ENCODE data around the gene LCN10. TPM values are rescaled to one million over a fixed set of nuclear protein-coding genes. Genes with fewer than 3 reads are reported as not detected.

LCN10 gene
- total RNA-seq, 1 donor from 2014 or later = not detected

- DNase-seq (ENCODE audit: low spot score) = no peak
- peaks cover under 1% of the 10 kb centered on the region for H3K4me1 Mint-ChIP-seq (ENCODE audit: low read depth)
- no peak for TF ChIP-seq CTCF (IDR thresholded peaks at IDR 0.05)
- H3K27me3 Mint-ChIP-seq (ENCODE audit: low read depth) = peaks cover 37% of the 10 kb centered on the region
- H3K4me3 Mint-ChIP-seq (ENCODE audit: unreplicated experiment) = no peak overlapping the region
- H3K9me3 Mint-ChIP-seq (ENCODE audit: low read depth) = no peaks in the 10 kb centered on the region
- peaks cover 9% of the 10 kb centered on the region for H3K36me3 Mint-ChIP-seq (ENCODE audit: low read depth)
- no peak overlapping the region for H3K27ac Mint-ChIP-seq (ENCODE audit: unreplicated experiment)
These were observed 39.7 kb upstream of the LCN10 start for GRCh38 chr9:136782452-136782851.

DNA sequence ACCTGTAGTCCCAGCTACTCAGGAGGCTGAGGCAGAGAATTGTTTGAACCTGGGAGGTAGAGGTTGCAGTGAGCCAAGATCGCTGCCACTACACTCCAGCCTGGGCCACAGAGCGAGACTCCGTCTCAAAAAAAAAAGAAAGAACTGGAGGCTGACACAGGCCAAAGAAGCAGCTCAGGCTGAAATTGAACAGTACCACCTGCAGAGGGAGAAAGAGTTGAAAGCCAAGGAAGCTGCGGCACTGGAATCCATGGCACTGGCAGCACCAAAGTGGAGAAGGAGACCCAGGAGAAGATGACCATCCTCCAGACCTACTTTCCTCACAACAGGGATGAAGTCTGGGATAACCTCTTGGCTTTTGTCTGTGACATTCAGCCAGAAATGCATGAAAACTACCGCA lies 37.1 kb upstream of the LCN10 start:
- H3K27ac Mint-ChIP-seq (ENCODE audit: unreplicated experiment) = no peak overlapping the region

DNA sequence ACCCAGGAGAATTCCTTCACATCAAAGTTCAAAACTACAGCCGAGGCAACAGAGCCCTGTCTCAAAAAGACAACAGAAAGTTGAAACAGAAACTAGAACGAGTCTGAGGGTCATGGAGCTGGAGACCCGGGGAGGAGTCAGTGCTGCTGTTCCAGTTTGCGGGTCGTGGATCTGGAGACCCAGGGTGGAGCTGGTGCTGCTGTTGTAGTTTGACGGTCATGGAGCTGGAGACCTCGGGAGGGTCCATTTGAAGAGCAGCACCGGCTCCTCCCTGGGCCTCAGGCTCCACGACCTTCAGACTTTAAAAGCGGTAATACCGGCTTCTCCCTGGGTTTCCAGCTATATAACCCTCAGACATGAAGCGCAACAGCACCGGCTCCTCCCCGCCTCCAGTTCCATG lies 34.6 kb upstream of the LCN10 start:
- peaks cover 11% of the 10 kb centered on the region for H3K36me3 Mint-ChIP-seq (ENCODE audit: low read depth)
- H3K27ac Mint-ChIP-seq (ENCODE audit: unreplicated experiment) = no peak overlapping the region
- no peak overlapping the region for H3K4me3 Mint-ChIP-seq (ENCODE audit: unreplicated experiment)
- H3K27me3 Mint-ChIP-seq (ENCODE audit: low read depth) = peaks cover 43% of the 10 kb centered on the region
- no peak for TF ChIP-seq CTCF (IDR thresholded peaks at IDR 0.05)
- H3K9me3 Mint-ChIP-seq (ENCODE audit: low read depth) = peaks cover 11% of the 10 kb centered on the region
- no peak for DNase-seq (ENCODE audit: low spot score)
- H3K4me1 Mint-ChIP-seq (ENCODE audit: low read depth) = no peaks in the 10 kb centered on the region

More for the DNA sequence above, 37.1 kb upstream of the LCN10 start:
- Mint-ChIP-seq H3K27me3 (ENCODE audit: low read depth) (peaks cover 43% of the 10 kb centered on the region), H3K4me3 (ENCODE audit: unreplicated experiment) (no peak overlapping the region), H3K36me3 (ENCODE audit: low read depth) (peaks cover 9% of the 10 kb centered on the region), H3K9me3 (ENCODE audit: low read depth) (no peaks in the 10 kb centered on the region), H3K4me1 (ENCODE audit: low read depth) (no peaks in the 10 kb centered on the region)
- no peak for DNase-seq (ENCODE audit: low spot score)
- peak; percentile 31 for TF ChIP-seq CTCF (IDR thresholded peaks at IDR 0.05)

- no peak for TF ChIP-seq CTCF (IDR thresholded peaks at IDR 0.05)
- no peaks in the 10 kb centered on the region for H3K4me1 Mint-ChIP-seq (ENCODE audit: low read depth)
- no peak for DNase-seq (ENCODE audit: low spot score)
- no peak overlapping the region for H3K27ac Mint-ChIP-seq (ENCODE audit: unreplicated experiment)
- H3K4me3 Mint-ChIP-seq (ENCODE audit: unreplicated experiment) = no peak overlapping the region
- peaks cover 42% of the 10 kb centered on the region for H3K27me3 Mint-ChIP-seq (ENCODE audit: low read depth)
- H3K9me3 Mint-ChIP-seq (ENCODE audit: low read depth) = peaks cover 11% of the 10 kb centered on the region
- H3K36me3 Mint-ChIP-seq (ENCODE audit: low read depth) = peaks cover 11% of the 10 kb centered on the region
These were observed 34.2 kb upstream of the LCN10 start for GRCh38 chr9:136776947-136777346.

DNA sequence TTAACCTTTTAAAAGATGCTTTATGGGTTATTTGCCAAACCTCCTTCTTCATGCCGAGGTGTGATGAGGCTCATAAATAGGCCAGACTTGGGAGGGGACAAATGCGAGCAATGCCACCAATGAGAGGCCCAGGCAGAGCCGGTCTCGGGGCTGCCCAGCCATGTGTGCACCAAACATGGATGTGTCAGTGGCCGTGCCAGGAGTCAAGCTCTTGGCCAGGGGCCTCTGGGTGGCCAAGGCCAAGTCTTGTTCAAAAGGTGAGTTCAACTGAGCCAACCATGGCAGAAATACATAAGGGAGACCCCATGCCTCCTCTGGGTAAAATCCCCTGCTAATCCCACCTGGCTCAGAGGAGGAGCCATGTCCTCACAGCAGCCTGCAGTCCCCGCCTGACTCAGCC lies 32.5 kb upstream of the LCN10 start:
- peak; percentile 58 for DNase-seq (ENCODE audit: low spot score)
- Mint-ChIP-seq H3K36me3 (ENCODE audit: low read depth) (peaks cover 11% of the 10 kb centered on the region), H3K27me3 (ENCODE audit: low read depth) (peaks cover 33% of the 10 kb centered on the region), H3K4me1 (ENCODE audit: low read depth) (peaks cover 2% of the 10 kb centered on the region), H3K27ac (ENCODE audit: unreplicated experiment) (no peak overlapping the region), H3K9me3 (ENCODE audit: low read depth) (peaks cover 11% of the 10 kb centered on the region), H3K4me3 (ENCODE audit: unreplicated experiment) (no peak overlapping the region)
- TF ChIP-seq CTCF (IDR thresholded peaks at IDR 0.05) = no peak

Data from chondrocyte (in vitro differentiated cells).